Activated naive CD8-positive, alpha-beta T cell treated with anti-CD3 and anti-CD28 coated beads, Interleukin-2, amount 10 ng/mL, durations not matched to agents 7 days and 5 days (primary cell): Measurements from ENCODE around the gene SMAD1. TPM values are rescaled to one million over a fixed set of nuclear protein-coding genes. Genes with fewer than 3 reads are reported as not detected.

Experiments used
- ATAC-seq: fragments of 150-1000 bp; cut with Tn5 transposase; one replicate; pipeline ENCODE4 v1.10.0; 2021; ENCODE audit warnings: low read depth, moderate library complexity
- POLR2A ChIA-PET: fragments of 350-600 bp; sonication (Branson Sonifier 250); formaldehyde crosslinking; loops from one replicate; lab custom pipeline; 2021; ENCODE audit warnings: antibody characterized with exemption; lab: Charles Lee
- DNase-seq: peaks from one replicate; pipeline ENCODE4 v3.0.0; 2021
- H3K27ac Mint-ChIP-seq: one replicate; pipeline ENCODE4 v1.8.0; 2022; ENCODE audit warnings: mild to moderate bottlenecking, mixed read lengths
- H3K27me3 Mint-ChIP-seq: one replicate; pipeline ENCODE4 v1.8.0; 2022; ENCODE audit warnings: mild to moderate bottlenecking, moderate library complexity, mixed read lengths
- H3K36me3 Mint-ChIP-seq: one replicate; pipeline ENCODE4 v1.8.0; 2021; ENCODE audit warnings: mild to moderate bottlenecking, mixed read lengths
- H3K4me1 Mint-ChIP-seq: one replicate; pipeline ENCODE4 v1.8.0; 2021; ENCODE audit warnings: mixed read lengths
- H3K4me3 Mint-ChIP-seq: one replicate; pipeline ENCODE4 v1.8.0; 2022; ENCODE audit warnings: mild to moderate bottlenecking, moderate library complexity, mixed read lengths
- H3K9me3 Mint-ChIP-seq: one replicate; pipeline ENCODE4 v1.8.0; 2021; ENCODE audit warnings: mixed read lengths
- total RNA-seq, 2 experiments: library from RNA; stranded (reverse); gene quantifications; one replicate each; pipeline ENCODE4 v1.2.3, GENCODE V29; 2021

The SMAD1 gene
- total RNA-seq, 2 experiments from 2014 or later, result 0.25 to 0.96 TPM

- POLR2A ChIA-PET, result no interaction called here
- DNase-seq (no peak), ATAC-seq (no peak)
- Mint-ChIP-seq H3K4me3 (no peak overlapping the region), H3K4me1 (no peaks in the 10 kb centered on the region), H3K9me3 (no peaks in the 10 kb centered on the region), H3K36me3 (no peaks in the 10 kb centered on the region), H3K27me3 (peaks cover 9% of the 10 kb centered on the region), H3K27ac (no peak overlapping the region)
Observed at GRCh38 chr4:145494666-145495270, 13.1 kb downstream of the SMAD1 start.

- DNase-seq (no peak), ATAC-seq (no peak)
- POLR2A ChIA-PET, result no interaction called here
- H3K9me3 Mint-ChIP-seq, result no peaks in the 10 kb centered on the region
- peaks cover 10% of the 10 kb centered on the region for H3K27me3 Mint-ChIP-seq
- H3K27ac Mint-ChIP-seq, result no peak overlapping the region
- no peaks in the 10 kb centered on the region for H3K4me1 Mint-ChIP-seq
- no peaks in the 10 kb centered on the region for H3K36me3 Mint-ChIP-seq
- no peak overlapping the region for H3K4me3 Mint-ChIP-seq
Observed at GRCh38 chr4:145496292-145496691, 14.6 kb downstream of the SMAD1 start.

DNA sequence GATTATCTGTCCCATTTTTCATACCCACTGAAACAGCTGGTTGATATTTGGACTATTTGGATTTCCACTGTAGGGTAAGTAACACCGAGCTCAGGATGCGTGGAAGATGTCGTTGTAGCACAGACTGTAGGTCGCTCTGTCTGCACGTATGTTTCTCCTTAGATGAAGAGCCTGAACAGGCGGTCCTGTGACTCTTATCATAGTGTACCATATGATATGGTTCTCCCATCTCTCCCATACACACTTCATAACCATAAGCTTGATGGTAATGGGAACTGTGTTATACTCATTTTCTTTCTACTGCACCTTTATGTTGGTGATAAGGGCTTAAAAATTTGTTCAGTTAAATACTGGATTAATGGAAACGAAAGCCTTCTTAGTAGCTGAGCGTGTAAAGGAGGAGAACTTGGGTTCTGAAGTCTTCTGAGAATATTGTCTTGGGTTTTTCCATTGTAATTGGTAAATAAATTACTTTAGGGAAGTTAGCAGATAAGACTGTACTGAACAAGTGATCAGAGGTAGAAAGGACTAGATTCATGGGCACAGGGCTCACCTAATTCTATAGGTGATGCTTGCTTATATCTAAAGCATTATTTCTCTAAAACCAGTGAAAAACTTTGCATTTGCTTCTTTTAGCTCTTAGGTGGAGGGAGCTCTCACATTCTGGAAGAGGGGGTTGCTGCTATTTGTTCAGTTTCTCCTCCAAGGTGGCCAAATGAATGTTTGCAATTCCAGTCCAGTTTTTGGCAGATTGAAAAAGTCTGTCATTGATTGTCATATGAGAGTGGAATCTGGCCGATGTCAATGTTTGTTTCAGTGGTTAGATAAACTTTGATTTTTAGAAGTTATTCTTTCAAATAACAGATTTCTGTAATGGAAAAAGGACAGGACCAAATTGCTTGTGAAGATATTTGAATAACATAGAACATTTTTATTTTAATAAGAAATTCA, 15.8 kb downstream of the SMAD1 start:
- peaks cover 5% of the 10 kb centered on the region for H3K27me3 Mint-ChIP-seq
- H3K36me3 Mint-ChIP-seq, result no peaks in the 10 kb centered on the region
- POLR2A ChIA-PET, result no interaction called here
- no peak for DNase-seq
- H3K4me1 Mint-ChIP-seq, result no peaks in the 10 kb centered on the region
- no peak overlapping the region for H3K27ac Mint-ChIP-seq
- ATAC-seq, result no peak
- no peaks in the 10 kb centered on the region for H3K9me3 Mint-ChIP-seq
- H3K4me3 Mint-ChIP-seq, result no peak overlapping the region

- POLR2A ChIA-PET, result no interaction called here
- Mint-ChIP-seq H3K4me1 (no peaks in the 10 kb centered on the region), H3K27ac (no peak overlapping the region), H3K27me3 (peaks cover 5% of the 10 kb centered on the region), H3K9me3 (no peaks in the 10 kb centered on the region), H3K36me3 (no peaks in the 10 kb centered on the region), H3K4me3 (no peak overlapping the region)
- ATAC-seq, result no peak
- DNase-seq, result no peak
Observed at GRCh38 chr4:145498430-145498829, 16.8 kb downstream of the SMAD1 start.

GRCh38 chr4:145501051-145501660, 19.5 kb downstream of the SMAD1 start:
- Mint-ChIP-seq H3K36me3 (no peaks in the 10 kb centered on the region), H3K27me3 (peaks cover 2% of the 10 kb centered on the region), H3K4me1 (no peaks in the 10 kb centered on the region), H3K9me3 (no peaks in the 10 kb centered on the region), H3K4me3 (no peak overlapping the region), H3K27ac (no peak overlapping the region)
- DNase-seq, result no peak
- POLR2A ChIA-PET, result no interaction called here
- no peak for ATAC-seq

- Mint-ChIP-seq H3K36me3 (no peaks in the 10 kb centered on the region), H3K27ac (no peak overlapping the region), H3K4me1 (no peaks in the 10 kb centered on the region), H3K27me3 (peaks cover 4% of the 10 kb centered on the region), H3K9me3 (no peaks in the 10 kb centered on the region), H3K4me3 (no peak overlapping the region)
- ATAC-seq (no peak), DNase-seq (no peak)
- POLR2A ChIA-PET, result no interaction called here
Observed at GRCh38 chr4:145502809-145503208, 21.2 kb downstream of the SMAD1 start.

DNA sequence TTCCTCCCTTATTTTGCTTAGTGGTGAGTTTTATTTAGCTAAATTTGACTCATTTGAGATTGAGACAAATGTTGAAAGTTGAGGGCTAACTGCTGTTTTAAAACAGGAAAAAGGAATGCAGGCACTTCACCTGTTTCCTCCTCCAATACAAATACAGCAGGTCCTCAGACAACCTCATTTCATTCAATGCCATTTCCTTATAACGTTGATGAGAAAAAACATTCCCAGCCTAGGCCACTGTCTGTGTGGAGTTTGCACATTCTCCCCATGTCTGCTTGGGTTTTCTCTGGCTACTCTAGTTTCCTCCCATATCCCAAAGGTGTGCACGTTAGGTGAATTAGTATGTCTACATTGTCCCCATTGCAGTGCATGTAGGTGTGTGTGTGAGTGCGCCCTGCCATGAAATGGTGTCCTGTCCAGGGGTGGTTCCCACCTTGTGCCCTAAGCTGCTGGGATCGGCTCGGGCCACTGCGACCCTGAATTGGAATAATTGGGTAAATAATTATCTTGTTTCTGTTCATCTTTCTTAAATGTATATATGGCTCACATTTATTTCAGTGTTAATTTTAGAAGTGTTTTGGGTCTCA, 21.9 kb downstream of the SMAD1 start:
- no peaks in the 10 kb centered on the region for H3K36me3 Mint-ChIP-seq
- no peaks in the 10 kb centered on the region for H3K9me3 Mint-ChIP-seq
- no peak for DNase-seq
- H3K27ac Mint-ChIP-seq, result no peak overlapping the region
- no peak for ATAC-seq
- H3K27me3 Mint-ChIP-seq, result peaks cover 4% of the 10 kb centered on the region
- no peaks in the 10 kb centered on the region for H3K4me1 Mint-ChIP-seq
- POLR2A ChIA-PET, result no interaction called here
- no peak overlapping the region for H3K4me3 Mint-ChIP-seq

- no peaks in the 10 kb centered on the region for H3K4me1 Mint-ChIP-seq
- peaks cover 4% of the 10 kb centered on the region for H3K27me3 Mint-ChIP-seq
- no peak overlapping the region for H3K27ac Mint-ChIP-seq
- no peaks in the 10 kb centered on the region for H3K36me3 Mint-ChIP-seq
- H3K9me3 Mint-ChIP-seq, result no peaks in the 10 kb centered on the region
- DNase-seq, result no peak
- H3K4me3 Mint-ChIP-seq, result no peak overlapping the region
- ATAC-seq, result no peak
- POLR2A ChIA-PET, result no interaction called here
Observed at GRCh38 chr4:145505995-145506394, 24.3 kb downstream of the SMAD1 start.

GRCh38 chr4:145507636-145508035, 26.0 kb downstream of the SMAD1 start:
- no peaks in the 10 kb centered on the region for H3K4me1 Mint-ChIP-seq
- H3K27me3 Mint-ChIP-seq, result peaks cover 5% of the 10 kb centered on the region
- H3K4me3 Mint-ChIP-seq, result no peak overlapping the region
- H3K36me3 Mint-ChIP-seq, result peaks cover 2% of the 10 kb centered on the region
- H3K27ac Mint-ChIP-seq, result no peak overlapping the region
- ATAC-seq (no peak), DNase-seq (no peak)
- POLR2A ChIA-PET, result no interaction called here
- H3K9me3 Mint-ChIP-seq, result peaks cover 6% of the 10 kb centered on the region

- peaks cover 10% of the 10 kb centered on the region for H3K27me3 Mint-ChIP-seq
- DNase-seq, result no peak
- H3K9me3 Mint-ChIP-seq, result peaks cover 10% of the 10 kb centered on the region
- no peak overlapping the region for H3K4me3 Mint-ChIP-seq
- no peak for ATAC-seq
- no peaks in the 10 kb centered on the region for H3K4me1 Mint-ChIP-seq
- H3K36me3 Mint-ChIP-seq, result peaks cover 2% of the 10 kb centered on the region
- H3K27ac Mint-ChIP-seq, result no peak overlapping the region
- POLR2A ChIA-PET, result no interaction called here
Observed at GRCh38 chr4:145511913-145512522, 30.4 kb downstream of the SMAD1 start.

DNA sequence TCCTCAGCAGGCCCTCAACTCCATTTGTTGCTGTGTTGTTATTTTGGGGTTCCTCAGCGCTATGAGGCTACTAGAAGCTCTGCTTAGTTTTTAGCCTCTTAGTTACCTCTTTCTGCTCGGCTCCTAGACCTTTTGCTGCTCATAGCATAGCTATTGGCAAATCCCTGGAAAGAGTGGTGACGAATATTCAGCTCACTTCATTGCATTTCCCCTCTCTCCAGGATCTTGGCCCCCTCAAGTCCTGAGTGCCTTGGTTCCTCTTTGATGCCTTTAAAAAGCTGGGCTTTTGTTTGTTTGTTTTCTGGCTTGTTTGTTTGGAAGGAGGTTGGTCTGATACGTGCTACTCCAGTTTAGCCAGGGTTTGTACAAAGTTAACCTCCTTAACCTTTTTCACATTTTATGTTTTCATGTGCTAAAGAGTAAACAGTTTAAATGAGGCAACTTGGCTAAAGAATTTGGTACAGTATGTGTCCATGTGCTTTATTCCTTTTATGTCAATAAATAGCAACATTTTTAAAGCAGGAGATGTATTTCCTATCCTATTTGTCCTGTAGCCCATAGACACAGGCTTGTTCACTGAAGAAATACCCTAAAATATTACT, 31.5 kb downstream of the SMAD1 start:
- Mint-ChIP-seq H3K27ac (no peak overlapping the region), H3K36me3 (peaks cover 2% of the 10 kb centered on the region), H3K9me3 (peaks cover 10% of the 10 kb centered on the region), H3K4me3 (no peak overlapping the region), H3K27me3 (peaks cover 11% of the 10 kb centered on the region), H3K4me1 (no peaks in the 10 kb centered on the region)
- POLR2A ChIA-PET, result no interaction called here
- DNase-seq (no peak), ATAC-seq (no peak)

GRCh38 chr4:145520172-145520571, 38.5 kb downstream of the SMAD1 start:
- Mint-ChIP-seq H3K4me3 (no peak overlapping the region), H3K9me3 (no peaks in the 10 kb centered on the region), H3K36me3 (no peaks in the 10 kb centered on the region), H3K27me3 (peaks cover 6% of the 10 kb centered on the region), H3K4me1 (no peaks in the 10 kb centered on the region), H3K27ac (no peak overlapping the region)
- ATAC-seq (no peak), DNase-seq (no peak)
- POLR2A ChIA-PET, result no interaction called here

DNA sequence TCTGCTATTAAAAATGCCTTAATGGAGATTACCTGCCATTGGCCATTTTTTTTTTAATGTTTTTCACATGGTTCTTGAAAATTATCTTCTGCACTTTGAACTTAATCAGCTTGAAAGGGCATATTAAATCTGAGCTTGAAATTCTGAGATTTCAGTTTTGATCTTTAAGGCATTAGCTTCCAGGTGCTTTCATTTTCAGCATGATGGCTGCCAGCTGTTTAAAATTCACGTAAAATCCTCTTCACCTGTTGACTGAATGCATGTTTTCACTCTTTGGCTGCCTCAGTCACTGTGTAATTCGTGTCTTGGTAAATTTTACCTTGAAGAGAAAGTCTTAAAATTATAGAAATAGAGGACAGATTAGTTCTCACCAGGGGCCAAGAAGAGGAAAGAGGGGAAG, 39.6 kb downstream of the SMAD1 start:
- no peak overlapping the region for H3K27ac Mint-ChIP-seq
- H3K9me3 Mint-ChIP-seq, result no peaks in the 10 kb centered on the region
- POLR2A ChIA-PET, result no interaction called here
- ATAC-seq, result no peak
- H3K36me3 Mint-ChIP-seq, result no peaks in the 10 kb centered on the region
- H3K4me1 Mint-ChIP-seq, result no peaks in the 10 kb centered on the region
- no peak for DNase-seq
- H3K4me3 Mint-ChIP-seq, result no peak overlapping the region
- peaks cover 7% of the 10 kb centered on the region for H3K27me3 Mint-ChIP-seq
